Stimulated activated CD8-positive, alpha-beta memory T cell treated with anti-CD3 and anti-CD28 coated beads, Interleukin-12 subunit alpha, Interleukin-12 subunit beta, amount 100 ng/mL, for 4 hours (primary cell): Measurements from ENCODE around the gene ATP9B.
"Not testable (repeated sequence)": the region's sequence is repeated elsewhere in the genome, so short reads cannot be mapped to it uniquely, and the experiment has no call there.

Experiments
- DNase-seq: peaks from one replicate; pipeline ENCODE4 v3.0.0-alpha.2; 2020; ENCODE audit warnings: low read depth

The ATP9B gene

DNA sequence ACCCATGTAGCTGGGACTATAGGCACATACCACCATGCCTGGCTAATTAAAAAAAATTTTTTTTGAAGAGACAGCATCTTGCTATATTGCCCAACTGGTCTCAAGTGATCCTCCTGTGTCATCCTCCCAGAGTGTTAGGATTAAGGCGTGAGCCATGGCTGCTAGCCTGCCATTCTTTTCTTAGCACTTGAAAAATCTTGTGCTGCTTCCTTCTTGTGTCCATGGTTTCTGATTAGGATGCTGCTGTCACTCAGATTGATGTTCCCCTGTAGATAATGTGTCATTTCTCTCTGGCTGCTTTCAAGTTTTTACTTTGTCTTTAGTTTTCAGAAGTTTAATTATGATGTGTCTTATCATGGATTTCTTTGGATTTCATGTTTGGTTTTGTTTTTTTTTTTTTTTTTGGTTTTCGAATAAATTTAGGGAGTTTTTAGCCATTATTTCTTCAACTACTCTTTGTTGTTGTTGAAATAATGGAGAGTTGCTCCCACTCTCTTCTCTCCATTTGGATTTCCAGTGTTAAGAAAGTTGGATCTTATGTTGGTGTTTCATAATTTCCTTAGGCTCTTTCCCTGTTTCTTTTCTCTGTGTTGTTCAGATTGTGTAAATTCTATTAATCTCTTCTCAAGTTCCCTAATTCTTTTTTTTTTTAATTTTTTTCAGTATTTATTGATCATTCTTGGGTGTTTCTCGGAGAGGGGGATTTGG lies 2.5 kb downstream of the ATP9B start:
- no peak for DNase-seq

DNA sequence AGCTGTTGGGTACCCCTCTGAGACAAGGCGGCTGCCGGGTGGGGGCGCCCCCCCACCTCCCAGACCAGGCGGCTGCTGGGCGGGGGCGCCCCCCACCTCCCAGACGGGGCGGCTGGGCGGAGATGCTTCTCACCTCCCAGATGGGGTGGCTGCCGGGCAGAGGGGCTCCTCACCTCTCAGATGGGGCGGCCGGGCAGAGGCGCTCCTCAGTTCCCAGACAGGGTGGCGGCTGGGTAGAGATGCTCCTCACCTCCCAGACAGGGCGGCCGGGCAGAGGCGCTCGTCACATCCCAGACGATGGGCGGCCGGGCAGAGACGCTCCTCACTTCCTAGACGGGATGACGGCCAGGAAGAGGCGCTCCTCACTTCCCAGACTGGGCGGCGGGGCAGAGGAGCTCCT lies 3.5 kb downstream of the ATP9B start:
- DNase-seq, result not testable (repeated sequence)

DNA sequence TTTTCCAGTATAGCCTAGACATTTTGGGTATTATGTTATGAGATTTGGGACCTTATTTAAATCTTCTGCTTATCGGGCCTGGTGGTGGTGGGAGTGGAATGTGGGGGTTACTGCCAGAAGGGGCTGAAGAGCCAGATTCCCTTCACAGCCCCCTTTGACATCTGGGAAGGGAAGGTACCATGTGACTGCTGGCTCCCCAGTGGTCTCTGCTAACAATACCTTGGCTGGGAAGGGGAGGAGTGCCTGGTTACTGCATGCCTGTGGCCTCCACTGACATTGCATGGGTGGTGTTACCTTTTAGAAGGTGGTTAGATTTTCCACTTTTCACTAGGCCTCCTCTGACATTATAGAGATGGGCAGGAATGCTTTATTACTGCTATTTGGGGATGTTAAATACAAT lies 8.0 kb downstream of the ATP9B start:
- DNase-seq, result no peak

DNA sequence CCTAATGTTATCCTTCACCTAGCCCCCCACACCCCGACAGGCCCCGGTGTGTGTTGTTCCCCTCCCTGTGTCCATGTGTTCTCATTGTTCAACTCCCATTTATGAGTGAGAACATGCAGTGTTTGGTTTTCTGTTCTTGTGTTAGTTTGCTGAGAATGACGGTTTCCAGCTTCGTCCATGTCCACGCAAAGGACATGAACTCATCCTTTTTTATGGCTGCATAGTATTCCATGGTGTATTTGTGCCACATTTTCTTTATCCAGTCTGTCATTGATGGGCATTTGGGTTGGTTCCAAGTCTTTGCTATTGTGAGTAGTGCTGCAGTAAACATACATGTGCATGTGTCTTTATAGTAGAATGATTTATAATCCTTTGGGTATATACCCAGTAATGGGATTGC lies 9.6 kb downstream of the ATP9B start:
- DNase-seq, result not testable (repeated sequence)

DNA sequence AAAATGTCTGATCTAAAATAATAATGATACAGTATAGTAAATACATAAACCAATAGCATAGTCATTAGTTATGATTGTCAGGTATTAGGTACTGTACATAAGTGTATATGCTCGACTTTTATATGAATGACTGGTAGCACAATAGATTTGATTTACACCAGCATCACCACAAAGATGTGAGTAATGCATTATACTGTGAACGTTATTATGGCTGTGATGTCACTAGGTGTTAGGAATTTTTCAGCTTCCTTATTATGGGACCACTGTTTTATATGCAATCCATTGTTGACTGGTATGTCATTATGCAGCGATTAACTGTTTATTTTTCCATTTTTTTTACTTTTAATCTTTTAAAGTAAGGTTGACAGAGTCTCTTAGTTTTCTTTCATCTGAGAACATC lies 23.7 kb downstream of the ATP9B start:
- DNase-seq, result no peak

DNA sequence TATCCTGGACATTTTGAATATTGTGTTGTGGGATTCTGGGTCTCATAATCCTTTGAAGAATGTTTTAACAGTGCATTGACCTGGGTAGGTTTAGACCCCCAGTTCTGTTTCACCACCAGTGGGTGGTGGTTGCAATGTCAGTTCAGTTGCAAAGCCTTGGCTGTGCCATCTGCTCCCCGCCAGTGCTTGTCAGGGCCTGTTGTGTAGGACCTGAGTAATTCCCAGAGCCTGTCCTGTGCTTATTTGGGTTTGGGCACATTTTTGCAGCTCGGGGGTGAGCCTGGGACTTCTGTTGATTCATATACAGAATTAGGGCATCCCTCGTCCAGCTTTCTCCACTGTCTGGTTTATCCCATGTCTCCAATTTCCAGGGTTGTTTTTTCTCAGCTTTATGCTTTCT lies 24.8 kb downstream of the ATP9B start:
- no peak for DNase-seq

DNA sequence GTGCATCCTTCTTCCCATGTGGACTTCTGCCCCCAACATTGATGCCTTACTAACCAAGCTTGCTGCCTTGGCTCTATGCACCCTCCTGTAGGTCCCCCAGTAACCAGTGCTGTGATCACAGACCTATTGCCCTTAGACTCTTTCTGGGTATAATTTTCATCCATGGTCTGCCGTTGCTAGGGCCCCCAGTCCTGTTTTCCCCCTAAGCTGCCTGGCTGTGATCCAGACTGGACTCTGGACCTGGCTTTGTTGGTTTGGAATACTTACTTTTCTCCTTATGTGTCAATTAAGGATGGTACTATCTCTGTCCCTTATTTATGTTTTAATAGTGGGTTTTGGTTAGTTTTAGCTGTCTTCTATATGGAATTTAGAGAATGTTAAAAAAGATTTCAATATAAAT lies 26.0 kb downstream of the ATP9B start:
- DNase-seq, result no peak

DNA sequence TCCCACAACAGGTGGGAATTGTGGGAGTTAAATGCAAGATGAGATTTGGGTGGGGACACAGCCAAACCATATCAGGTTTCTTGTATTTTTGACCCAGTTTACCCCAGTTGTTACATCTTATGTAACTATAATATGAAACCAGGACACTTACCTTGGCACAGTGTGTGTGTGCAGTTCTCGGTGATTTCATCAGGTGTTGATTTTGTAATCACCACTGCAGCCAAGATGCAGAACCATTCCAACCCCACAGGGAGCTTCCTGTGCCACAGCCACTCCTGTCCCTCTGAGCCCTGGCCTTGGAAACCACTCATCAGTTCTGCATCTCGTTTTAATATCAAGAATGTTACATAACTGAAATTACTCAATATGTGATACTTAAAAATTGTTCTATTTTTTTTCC lies 31.8 kb downstream of the ATP9B start:
- no peak for DNase-seq

DNA sequence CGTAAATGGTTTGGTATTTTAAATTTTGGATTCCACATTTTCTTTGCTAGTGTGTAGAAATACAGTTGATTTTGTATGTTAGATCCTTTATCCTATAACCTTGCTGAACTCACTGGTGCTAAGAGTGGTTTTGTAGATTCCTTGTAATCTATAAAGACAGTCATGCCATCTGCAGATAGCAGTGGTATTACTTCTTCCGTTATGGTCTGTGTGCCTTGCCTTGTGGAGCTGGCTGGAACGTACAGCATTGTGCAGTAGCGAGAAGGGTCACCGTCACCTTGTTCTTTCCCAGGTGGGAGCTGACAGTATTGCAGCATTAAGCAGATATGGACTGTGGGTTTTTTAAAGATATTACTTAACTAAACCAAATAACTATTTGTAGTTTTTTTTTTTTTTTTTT lies 33.7 kb downstream of the ATP9B start:
- no peak for DNase-seq

DNA sequence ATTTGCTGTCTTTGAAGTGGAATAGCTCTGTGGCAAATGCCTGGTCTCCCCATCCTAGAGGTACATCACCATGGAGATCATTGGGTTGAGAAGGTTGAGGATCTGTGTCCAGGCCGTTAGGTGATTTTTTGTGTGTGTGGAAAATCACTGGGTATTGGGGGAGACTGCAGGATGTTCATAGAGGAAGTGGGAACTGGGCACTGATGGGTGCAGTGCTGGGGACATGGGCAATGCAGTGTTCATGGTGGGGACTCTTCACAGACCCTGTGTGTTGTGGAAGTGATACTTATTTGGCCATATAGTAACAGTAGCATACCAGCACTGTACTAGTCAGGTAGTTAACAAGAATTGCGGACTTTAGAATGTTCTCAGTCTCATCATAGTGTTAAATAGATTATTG lies 34.9 kb downstream of the ATP9B start:
- no peak for DNase-seq

DNA sequence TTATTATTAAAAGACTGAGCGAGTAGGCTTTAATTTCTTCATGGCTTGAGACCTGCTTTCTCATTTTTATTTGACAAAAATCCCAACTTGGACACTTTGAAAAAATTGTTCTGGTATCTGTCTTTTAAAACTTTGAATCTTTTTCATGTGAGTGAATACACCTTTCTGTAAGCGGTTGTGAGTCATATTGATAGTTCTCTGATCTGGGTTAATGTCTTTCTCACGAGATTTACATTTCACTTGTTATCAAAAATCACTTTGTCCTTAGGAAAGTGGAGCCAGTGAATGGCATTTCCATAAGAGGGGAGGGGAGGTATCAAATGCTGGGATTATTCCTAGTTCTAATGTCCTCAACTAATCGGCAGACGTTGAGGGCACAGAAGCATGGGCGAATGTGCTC lies 36.3 kb downstream of the ATP9B start:
- DNase-seq, result no peak

DNA sequence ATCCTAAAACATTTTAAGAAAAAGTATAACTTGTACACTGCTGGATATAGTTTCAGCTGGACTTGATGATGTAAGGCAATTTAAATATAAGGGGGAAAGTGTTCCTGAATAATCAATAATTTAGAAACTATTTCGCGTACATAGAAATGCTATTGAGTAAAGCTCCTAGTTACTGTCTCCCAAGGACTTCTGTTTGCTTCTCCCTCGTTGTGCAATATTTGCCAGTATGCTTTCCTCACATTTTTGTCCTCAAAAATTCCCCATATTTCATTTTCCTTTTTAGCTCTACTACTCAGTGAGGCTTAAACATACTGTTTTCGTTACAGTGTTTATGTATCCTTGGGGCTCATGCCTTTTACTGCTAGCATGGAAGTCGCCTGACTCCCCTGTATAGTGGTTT lies 36.9 kb downstream of the ATP9B start:
- DNase-seq, result no peak

DNA sequence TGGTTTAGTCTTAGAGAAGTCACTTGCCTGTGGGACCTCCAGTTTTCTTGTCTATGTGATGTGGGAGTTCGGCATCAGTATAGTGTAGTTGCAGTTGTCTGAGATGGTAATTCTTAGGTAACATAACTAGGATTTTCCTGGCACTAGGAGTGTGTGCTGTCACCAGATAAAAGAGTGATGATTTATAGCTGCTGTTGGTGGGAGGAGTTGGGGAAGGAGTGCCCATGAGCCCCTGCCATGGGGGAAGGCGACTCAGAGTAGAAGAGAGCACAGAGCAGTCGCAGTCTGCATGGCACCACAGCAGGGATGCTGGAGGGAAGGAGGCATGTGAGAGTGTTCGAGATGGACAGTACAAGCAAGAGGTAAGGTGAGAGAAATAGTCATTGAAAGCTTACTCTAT lies 38.7 kb downstream of the ATP9B start:
- no peak for DNase-seq

DNA sequence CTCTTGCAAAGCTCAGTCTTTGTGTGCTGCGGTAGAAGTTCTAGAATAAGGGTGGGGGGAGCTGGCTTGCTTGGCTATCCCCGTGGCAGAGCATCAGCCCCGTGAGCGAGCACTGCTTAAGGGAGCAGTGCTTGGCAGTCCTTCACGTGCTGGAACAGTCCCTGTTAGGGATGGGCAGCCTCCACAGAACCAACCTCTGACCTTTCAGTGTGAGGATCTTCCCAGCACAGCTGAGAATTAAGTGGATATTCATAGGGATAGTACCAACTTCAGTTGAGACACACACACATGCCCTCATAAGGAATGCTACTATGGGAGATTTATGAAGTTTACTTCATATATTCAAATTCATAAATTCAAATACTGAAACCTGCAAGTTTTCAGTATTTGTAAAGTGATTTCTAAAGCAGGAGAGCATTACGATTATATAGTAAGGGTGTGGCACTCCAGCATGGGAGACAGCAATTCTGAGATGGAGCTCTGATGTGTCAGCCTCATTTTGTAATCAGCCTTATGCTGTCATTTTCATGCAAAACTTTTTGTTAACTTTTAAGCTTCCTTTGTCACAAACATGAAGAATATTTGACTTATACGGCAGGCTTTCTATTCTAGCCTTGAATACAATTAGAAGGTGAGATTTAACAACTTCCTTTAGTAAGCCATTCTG lies 39.5 kb downstream of the ATP9B start:
- no peak for DNase-seq

DNA sequence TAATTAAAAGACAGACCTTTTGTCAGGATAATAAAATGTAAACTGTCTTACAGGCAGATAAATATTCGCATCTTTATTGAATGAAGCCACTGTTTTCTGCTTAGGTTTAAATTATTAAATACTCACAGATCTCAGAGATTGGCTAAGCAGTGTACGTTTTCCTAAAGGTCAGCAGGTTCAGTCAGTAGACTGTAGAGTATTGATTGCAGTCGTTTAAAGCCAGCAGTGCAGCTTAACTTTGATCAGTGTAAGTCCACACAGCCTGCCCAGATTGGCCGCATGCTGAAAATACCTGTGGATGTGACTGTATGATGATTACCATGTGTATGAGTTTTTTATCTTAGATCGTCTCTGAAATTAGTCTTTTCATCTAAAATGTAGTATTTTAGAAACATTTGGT lies 42.3 kb downstream of the ATP9B start:
- no peak for DNase-seq

DNA sequence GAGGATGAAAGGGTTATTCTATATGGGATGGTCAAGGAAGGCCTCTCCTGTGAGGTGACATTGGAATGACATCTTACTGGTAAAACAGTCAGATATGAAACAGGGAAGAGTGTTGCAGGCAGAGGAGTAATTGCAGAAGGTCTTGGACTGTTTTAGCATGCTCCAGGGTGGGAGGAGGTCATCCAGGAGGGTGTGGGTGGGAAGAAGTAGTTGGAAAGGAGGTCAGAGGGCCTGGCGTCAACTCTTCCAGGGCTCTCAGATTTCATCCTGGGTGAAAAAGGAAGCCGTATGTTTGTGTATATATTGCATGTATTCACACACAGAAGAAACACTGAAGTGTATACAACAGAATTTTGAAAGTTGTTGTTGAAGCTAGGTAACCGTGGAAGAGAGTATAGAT lies 48.2 kb downstream of the ATP9B start:
- no peak for DNase-seq

DNA sequence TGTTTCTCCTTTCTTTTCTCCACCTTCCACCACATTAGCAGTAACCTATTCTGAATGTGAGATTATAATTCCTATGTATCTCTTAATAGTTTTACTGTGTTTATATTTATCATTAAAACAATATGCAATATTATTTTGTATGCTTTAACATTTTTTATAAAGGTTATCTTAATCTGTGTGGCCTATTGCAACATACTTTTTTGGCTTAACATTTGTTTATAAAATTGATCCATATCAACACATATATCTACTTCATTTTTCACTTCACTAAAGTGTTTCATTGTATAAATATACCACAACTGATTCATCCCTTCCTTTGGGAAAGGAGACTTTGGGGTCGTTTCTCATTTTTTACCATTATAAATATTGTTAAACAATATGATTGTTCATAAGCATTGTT lies 48.6 kb downstream of the ATP9B start:
- DNase-seq, result no peak

DNA sequence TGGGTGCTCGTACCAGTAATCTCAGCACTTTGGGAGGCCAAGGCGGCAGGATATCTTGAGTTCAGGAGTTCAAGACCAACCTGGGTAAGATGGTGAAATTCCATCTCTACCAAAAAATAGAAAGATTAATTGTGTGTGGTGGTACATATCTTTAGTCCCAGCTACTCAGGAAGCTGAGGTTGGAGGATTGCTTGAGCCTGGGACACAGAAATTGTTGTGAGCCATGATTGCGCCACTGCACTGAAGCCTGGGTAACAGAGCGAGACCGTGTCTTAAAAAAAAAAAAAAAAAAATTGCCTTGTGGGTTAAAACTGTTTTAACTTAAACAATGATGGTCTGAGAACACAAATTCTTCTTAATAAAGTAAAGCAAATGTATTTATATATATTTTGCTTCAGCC lies 49.6 kb downstream of the ATP9B start:
- DNase-seq, result no peak

DNA sequence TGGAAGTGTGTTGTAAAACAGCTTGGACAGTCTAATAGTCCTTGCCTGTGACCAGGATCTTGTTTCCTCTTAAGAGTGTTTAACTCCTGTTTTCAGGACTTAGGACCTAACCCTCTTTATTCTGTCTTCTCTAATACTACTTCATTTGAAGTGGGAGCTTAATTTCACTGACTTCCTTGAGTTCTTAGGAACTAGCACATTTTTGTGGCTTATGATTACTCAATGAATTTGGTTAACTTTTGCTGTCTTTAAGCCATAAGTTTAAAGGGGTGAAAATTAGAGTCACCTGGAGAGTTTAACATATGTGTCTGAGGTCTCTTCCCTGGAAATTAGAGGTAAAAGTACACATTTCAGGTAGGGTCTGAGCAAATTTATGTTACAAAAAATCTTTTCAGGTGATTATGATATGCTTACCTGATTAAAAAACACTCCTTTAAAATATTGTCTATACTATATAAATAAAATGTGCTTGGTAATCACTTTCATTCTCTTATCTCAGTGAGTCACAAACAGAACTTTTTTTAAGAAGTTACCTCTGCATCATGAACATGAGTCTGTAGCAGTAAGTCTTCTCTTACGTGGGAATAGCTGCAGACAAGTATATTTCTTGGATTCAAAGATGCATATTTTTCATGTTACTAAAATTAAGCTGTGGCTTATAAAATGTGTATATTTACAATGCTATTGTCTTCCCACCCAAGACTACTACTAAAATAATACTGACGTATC lies 52.7 kb downstream of the ATP9B start:
- no peak for DNase-seq

DNA sequence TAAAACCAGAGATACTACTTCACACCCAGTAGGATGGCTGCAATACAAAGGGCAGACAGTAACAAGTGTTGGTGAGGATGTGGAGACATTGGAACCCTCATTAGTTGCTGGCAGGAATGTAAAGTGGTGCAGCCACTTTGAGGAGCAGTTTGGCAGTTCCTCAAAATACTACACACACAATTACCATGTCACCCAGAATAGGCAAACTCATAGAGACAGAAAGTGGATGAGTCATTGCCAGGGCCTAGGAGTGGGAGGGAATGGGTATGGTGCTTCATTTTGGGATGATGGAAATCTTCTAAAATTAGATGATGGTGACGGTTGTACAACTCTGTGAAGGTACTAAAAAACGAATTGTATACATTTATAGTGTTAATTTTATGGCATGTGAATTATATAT lies 54.8 kb downstream of the ATP9B start:
- DNase-seq, result no peak

DNA sequence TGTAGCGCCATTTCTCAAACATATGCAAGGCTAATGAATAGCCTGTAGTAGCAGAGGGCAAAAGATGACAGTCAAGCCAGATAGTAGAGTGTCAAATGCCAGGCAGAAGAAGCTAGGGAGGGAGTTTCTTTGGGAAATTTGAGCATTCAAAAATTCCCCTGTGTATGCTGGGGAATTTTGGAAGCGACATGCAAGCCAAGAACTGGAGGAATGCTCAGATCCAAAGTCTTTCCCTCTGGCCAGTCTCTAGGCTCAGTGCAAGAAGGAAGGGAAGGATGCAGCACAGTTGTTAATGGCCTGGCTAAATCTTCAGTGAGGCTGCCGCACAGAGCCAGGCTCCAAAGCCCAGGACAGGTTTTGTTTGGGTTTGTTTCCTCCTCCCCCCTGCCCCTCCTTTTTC lies 59.9 kb downstream of the ATP9B start:
- DNase-seq, result no peak

DNA sequence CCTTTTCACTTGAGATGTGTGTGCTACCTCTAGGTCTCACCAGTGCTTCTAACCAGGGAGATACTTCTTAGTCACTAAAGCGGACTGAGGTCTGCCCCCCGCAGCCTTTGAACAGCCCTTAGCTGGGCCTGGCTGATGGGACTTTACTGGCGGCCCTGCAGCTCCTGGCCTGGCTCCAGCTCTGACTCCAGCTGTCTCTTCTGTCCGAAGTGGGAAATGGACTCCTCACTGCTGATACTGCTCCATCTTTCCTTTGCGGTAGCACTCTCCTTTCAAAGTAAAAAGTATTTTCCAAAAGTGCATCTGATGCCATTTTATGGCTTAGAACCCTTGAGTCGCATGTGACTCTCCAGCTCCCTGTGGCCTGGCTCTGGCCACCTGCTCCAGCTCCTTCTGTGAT lies 64.5 kb downstream of the ATP9B start:
- DNase-seq, result no peak

DNA sequence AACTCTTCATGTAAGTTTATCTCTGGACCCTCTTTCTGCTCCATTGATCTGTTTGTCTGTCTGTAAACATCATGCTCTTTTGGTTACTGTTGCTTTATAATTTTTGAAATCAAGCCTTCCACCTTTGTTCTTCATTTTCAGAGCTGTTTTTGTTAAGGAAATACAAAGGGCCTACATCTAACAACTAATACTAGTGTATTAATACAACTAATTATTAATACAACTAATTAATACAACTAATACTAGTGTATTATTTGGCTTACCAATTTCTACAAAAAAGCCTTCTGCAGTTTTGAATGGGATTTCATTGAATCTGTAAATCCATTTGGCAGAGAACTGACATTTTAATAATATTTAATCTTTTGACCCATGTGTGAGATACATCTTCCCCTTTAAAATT lies 66.7 kb downstream of the ATP9B start:
- DNase-seq, result no peak

DNA sequence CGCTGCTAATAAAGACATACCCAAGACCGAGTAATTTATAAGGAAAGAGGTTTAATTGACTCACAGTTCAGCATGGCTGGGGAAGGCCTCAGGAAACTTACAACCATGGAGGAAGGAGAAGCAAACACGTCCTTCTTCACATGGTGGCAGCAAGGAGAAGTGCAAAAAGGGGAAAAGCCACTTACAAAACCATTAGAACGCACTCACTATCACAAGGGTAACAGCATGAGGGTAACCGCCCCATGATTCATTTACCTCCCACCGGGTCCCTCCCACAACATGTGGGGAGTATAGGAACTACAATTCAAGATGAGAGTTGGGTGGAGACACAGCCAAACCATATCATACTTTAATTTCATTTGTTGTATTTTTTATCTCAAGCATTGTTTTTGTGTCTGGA lies 67.5 kb downstream of the ATP9B start:
- DNase-seq, result no peak
